Stimulated activated CD8-positive, alpha-beta memory T cell treated with anti-CD3 and anti-CD28 coated beads, Interleukin-2, amount 100 ng/mL, for 1 hour (primary cell): ENCODE measurements around the gene PRAMEF12.
"Not testable (repeated sequence)": the region's sequence is repeated elsewhere in the genome, so short reads cannot be mapped to it uniquely, and the experiment has no call there.

Experiments
- DNase-seq, 2 donors: peaks; one replicate each; pipeline ENCODE4 v3.0.0-alpha.2; 2020; ENCODE audit warnings: low read depth in 2 of 2

The PRAMEF12 gene

GRCh38 chr1:12773438-12773837, at the start of gene PRAMEF12:
Gene PRAMEF12, plus strand, starts transcription at chr1:12773738. Its CDS starts 1,130 bp downstream, at chr1:12774868.
- no peak for DNase-seq

GRCh38 chr1:12728391-12728790, 45.1 kb upstream of the PRAMEF12 start:
- DNase-seq = no peak

- DNase-seq = no peak
Measured at GRCh38 chr1:12730156-12730555, 43.4 kb upstream of the PRAMEF12 start.

GRCh38 chr1:12731084-12731483, 42.5 kb upstream of the PRAMEF12 start:
- DNase-seq = not testable (repeated sequence)

GRCh38 chr1:12734651-12735050, 38.9 kb upstream of the PRAMEF12 start:
- no peak for DNase-seq

GRCh38 chr1:12738934-12739333, 34.6 kb upstream of the PRAMEF12 start:
- DNase-seq = no peak

GRCh38 chr1:12739613-12740012, 33.9 kb upstream of the PRAMEF12 start:
- no peak for DNase-seq

- no peak for DNase-seq
Measured at GRCh38 chr1:12741946-12742345, 31.6 kb upstream of the PRAMEF12 start.

GRCh38 chr1:12745126-12745991, 28.2 kb upstream of the PRAMEF12 start:
- DNase-seq = no peak

- DNase-seq = no peak
Measured at GRCh38 chr1:12745992-12746323, 27.6 kb upstream of the PRAMEF12 start, which contains the start of gene CFAP107. Gene CFAP107, plus strand, starts transcription at chr1:12746200. Its CDS starts 231 bp downstream, at chr1:12746431.

GRCh38 chr1:12748778-12749355, 24.7 kb upstream of the PRAMEF12 start:
- no peak for DNase-seq

GRCh38 chr1:12754738-12755137, 18.8 kb upstream of the PRAMEF12 start:
- DNase-seq = no peak

- no peak for DNase-seq
Measured at GRCh38 chr1:12756273-12756672, 17.3 kb upstream of the PRAMEF12 start.

GRCh38 chr1:12756768-12757413, 16.6 kb upstream of the PRAMEF12 start:
- no peak for DNase-seq

GRCh38 chr1:12757836-12758235, 15.7 kb upstream of the PRAMEF12 start:
- DNase-seq = no peak

- no peak for DNase-seq
Measured at GRCh38 chr1:12760256-12760795, 13.2 kb upstream of the PRAMEF12 start.

- no peak for DNase-seq
Measured at GRCh38 chr1:12761781-12762180, 11.8 kb upstream of the PRAMEF12 start.

- DNase-seq = no peak
Measured at GRCh38 chr1:12762766-12763165, 10.8 kb upstream of the PRAMEF12 start.

GRCh38 chr1:12763479-12763878, 10.1 kb upstream of the PRAMEF12 start:
- DNase-seq = no peak

- no peak for DNase-seq
Measured at GRCh38 chr1:12764016-12764415, 9.5 kb upstream of the PRAMEF12 start.

GRCh38 chr1:12769031-12769430, 4.5 kb upstream of the PRAMEF12 start:
- no peak for DNase-seq

- no peak for DNase-seq
Measured at GRCh38 chr1:12769976-12770505, 3.5 kb upstream of the PRAMEF12 start.
